GM19452 (cell line): ENCODE results near the gene GSE1.
"Not testable (repeated sequence)": the region's sequence is repeated elsewhere in the genome, so short reads cannot be mapped to it uniquely, and the experiment has no call there.

Experiments
- ATAC-seq: cut with Tn5 transposase; IDR thresholded peaks from one replicate; pipeline ENCODE4 v1.9.1; 2021; ENCODE audit not compliant: unreplicated experiment

Gene GSE1

GRCh38 chr16:85589688-85590505 lies 23.2 kb upstream of the GSE1 start:
- ATAC-seq: no peak

DNA sequence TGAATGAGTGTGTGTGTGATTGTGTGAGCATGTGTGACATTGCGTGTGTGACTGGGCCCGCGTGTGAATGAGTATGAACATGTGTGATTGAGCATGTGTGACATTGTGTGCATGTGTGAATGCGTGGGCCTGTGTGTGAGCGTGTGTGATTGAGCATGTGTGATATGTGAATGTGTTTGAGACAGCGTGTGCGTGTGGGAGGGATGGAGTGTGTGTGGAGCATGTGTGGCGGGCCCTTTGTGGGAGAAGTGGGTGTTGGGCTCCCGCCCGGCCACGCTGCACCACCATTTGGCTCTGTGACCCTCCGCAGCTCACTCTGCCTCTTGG lies 22.7 kb upstream of the GSE1 start:
- no peak for ATAC-seq

- no peak for ATAC-seq
Observed at GRCh38 chr16:85591381-85591780, 21.7 kb upstream of the GSE1 start.

- not testable (repeated sequence) for ATAC-seq
Observed at GRCh38 chr16:85592277-85592676, 20.8 kb upstream of the GSE1 start.

DNA sequence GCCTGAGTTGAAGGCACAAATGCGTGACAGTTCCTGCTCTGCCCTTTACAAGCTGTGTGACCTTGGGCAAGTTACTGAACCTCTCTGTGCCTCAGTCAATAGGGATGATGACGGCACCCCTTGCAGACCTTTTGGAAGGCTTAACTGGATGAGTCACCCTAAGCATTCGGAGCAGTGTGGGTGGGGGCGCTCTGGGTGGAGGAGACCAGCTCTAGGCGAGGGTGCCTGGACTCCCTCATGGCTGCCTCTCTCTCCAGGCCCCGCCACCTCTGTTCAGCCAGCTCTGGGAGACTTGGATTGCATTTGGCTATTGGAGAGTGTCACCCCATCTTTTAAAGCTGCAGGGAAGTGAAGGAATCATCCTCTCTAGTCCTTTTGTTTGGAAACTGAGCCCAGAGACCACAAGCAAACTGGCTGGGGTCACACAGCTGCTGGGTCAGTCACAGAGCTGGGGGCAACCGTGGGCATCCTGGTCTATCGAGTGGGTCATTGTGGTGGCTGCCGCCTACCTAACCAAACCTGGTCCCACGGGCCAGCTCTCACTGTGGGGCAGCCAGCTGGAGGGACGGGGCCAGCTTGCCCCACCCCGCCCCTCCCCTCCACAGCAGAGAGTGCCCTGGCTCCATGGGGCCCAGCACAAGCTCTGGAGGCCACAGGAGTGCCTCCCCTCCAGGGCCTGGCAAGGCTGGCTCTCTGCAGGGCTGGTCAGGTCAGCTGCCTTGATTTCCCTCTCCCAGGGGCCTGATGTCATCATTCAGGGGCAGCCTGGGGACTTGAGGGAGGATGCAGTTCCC lies 20.2 kb upstream of the GSE1 start:
- no peak for ATAC-seq

- ATAC-seq: no peak
Observed at GRCh38 chr16:85593494-85594221, 19.5 kb upstream of the GSE1 start.

DNA sequence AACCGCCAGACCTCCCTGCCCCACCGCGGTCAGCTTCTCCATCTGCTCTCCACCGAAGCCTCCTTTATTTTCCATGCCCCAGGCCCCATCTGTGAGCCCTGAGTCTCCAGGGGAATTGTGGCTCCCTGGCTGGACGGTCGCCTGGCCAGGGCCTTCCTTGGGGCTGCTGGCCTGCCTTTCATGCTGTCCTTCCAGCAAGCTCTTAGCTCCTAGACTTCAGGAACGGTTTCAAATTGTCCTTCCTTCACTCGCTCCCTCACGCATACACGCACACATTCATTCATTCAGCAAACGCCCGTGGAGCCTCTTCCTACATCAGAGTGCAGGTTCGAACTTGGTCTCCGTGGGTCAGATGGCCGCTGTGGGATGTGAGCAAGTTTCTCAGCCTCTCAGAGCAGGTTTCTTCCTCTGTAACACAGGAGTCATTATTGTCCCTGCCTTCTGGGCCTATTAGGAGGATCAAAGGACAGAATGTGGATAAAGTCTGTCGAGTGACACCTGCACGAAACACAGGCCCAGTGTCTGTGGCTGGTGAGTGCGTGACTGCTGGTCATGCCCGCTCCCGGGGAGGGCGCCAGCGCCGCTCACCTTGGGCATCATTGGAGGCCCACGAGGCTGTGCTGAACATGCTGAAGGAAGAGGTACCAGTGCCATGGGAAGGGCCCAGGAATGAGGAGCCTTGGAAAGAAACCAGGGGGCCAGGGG lies 18.7 kb upstream of the GSE1 start:
- no peak for ATAC-seq

- no peak for ATAC-seq
Observed at GRCh38 chr16:85594978-85595661, 18.0 kb upstream of the GSE1 start.

- ATAC-seq: no peak
Observed at GRCh38 chr16:85595812-85596502, 17.2 kb upstream of the GSE1 start.

- no peak for ATAC-seq
Observed at GRCh38 chr16:85598141-85598540, 15.0 kb upstream of the GSE1 start.

GRCh38 chr16:85600078-85600477 lies 13.0 kb upstream of the GSE1 start:
- no peak for ATAC-seq

DNA sequence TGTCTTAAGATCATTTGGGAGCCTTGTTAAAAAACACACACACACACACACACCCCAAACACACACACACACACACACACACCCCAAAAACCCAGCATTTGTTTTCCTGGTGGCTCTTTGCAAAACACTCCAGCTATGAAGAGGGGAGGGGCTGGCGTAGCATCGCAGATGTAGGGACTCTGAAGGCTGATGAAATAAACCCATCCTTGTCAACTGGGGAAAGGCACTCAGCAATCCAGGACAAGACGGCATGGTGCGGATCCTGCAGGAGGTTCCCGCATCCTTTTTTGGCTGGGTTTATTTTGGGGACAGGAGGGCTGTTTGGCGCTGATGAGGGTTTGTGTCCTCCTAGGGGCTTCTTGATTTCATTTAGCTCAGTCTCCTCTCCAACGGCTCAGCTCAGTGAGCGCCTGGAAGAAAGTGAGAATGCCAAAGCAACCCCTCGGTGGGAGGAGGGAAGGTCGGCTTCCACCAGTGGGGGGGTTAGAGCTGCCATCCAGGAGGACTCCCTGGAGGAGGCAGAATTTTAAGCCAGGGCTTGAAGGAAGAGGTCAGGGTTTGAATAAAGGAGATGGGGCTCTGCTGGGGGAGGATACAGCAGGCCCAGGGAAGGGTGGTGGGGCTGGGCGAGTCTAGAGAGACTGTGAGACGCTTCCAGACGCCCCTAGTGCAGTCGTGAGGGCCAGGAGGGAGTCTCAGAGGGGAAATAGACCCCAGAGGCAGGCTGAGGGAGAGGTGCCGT lies 12.4 kb upstream of the GSE1 start:
- no peak for ATAC-seq

DNA sequence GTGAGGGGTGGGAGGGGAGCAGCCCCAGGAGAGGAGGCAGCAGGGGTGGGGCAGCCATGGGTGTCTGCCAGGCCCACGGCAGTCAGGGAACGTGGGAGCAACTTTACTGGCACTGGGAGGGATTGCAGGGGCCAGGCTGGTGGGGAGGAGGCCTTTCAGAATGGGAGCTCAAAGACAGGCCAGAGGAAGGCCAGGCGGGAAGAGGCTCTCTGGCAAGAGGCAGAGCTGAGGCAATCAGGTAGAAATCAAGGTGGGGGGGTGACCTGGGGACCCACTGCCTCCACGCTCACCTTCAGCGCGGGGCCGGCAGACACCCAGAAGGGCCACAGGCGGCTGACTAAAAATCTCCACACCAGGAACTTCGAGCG lies 11.9 kb upstream of the GSE1 start:
- ATAC-seq: no peak

GRCh38 chr16:85601730-85602401 lies 11.3 kb upstream of the GSE1 start:
- ATAC-seq: no peak

GRCh38 chr16:85602402-85603202 lies 10.5 kb upstream of the GSE1 start:
- no peak for ATAC-seq

DNA sequence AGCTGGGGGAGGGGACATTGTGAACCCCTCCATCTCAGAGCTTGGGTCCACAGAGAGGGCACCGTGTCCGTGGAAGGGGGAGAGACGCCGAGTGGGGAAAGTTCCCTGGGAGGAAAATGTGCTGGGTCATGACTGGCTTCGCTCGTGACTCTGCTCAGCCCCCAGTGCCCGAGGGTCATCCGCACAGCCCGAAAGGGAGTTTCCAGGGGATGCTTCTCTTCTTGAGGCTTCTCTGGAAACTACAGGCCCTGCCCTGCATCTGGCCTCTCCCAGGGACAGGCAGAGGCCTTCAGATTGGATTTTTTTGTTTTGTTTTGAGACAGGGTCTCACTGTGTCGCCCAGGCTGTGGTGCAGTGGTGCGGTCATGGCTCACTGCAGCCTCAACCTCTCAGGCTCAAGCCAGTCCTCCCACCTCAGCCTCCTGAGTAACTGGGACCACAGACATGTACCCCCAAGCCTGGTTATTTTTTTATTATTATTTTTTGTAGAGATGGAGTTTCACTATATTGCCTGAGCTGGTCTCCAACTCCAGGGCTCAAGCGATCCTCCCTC lies 9.8 kb upstream of the GSE1 start:
- ATAC-seq: no peak

DNA sequence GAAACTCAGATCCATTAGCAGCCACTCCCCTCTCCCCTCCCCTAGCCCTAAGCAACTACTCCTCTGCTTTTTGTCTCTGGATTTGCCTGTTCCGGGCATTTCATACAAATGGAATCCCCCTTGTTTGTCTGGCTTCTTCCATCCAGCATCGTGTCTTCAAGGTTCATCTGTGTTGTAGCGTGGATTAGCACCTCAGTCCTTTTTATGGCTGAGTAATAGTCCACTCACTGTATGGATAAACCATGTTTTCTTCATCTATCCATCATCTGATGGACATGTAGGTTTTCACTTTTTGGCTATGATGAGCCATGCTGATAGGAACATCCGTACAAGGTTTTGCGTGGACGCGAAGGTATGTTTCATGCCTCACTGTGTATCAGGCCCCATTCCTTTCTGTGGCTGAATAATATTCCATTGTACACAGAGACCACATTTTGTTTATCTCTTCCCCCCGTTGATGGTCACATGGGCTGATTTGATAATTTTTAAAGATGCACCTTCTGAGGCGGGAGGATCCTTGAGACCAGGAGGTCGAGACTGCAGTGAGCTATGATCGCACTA lies 8.9 kb upstream of the GSE1 start:
- ATAC-seq: no peak
